Neuron (in vitro differentiated cells): ENCODE results near the gene GTF3C1.

ENCODE experiments used
- H2AFZ ChIP-seq: one replicate; pipeline ENCODE4 v1.6.1; 2013; ENCODE audit warnings: low read depth, mild to moderate bottlenecking, inconsistent platforms, low read length, moderate library complexity
- H3K27me3 ChIP-seq: one replicate; pipeline ENCODE4 v1.6.1; 2013; ENCODE audit warnings: low read length; ENCODE audit not compliant: insufficient read depth
- H3K36me3 ChIP-seq: one replicate; pipeline ENCODE4 v1.6.1; 2013; ENCODE audit warnings: low read length; ENCODE audit not compliant: insufficient read depth
- H3K4me1 ChIP-seq: one replicate; pipeline ENCODE4 v1.6.1; 2013; ENCODE audit warnings: low read length; ENCODE audit not compliant: insufficient read depth
- H3K4me3 ChIP-seq: 2 replicates; pipeline ENCODE4 v1.5.1; 2013; ENCODE audit warnings: mild to moderate bottlenecking, low read length, moderate library complexity
- H3K9me3 ChIP-seq: one replicate; pipeline ENCODE4 v1.6.1; 2013; ENCODE audit warnings: low read length

GTF3C1 gene

GRCh38 chr16:27421961-27422740 lies 127.6 kb downstream of the GTF3C1 start:
- Histone ChIP-seq H2AFZ (no peak overlapping the region), H3K4me1 (no peaks in the 10 kb centered on the region), H3K9me3 (no peaks in the 10 kb centered on the region), H3K4me3 (no peak overlapping the region), H3K36me3 (no peaks in the 10 kb centered on the region), H3K27me3 (no peaks in the 10 kb centered on the region)

- H3K9me3 ChIP-seq = no peaks in the 10 kb centered on the region
- no peaks in the 10 kb centered on the region for H3K27me3 ChIP-seq
- H2AFZ ChIP-seq = no peak overlapping the region
- H3K36me3 ChIP-seq = no peaks in the 10 kb centered on the region
- H3K4me1 ChIP-seq = no peaks in the 10 kb centered on the region
- no peak overlapping the region for H3K4me3 ChIP-seq
Measured at GRCh38 chr16:27417047-27417671, 132.6 kb downstream of the GTF3C1 start.

GRCh38 chr16:27414788-27415431 lies 134.8 kb downstream of the GTF3C1 start:
- Histone ChIP-seq H3K4me1 (no peaks in the 10 kb centered on the region), H3K4me3 (no peak overlapping the region), H2AFZ (no peak overlapping the region), H3K27me3 (no peaks in the 10 kb centered on the region), H3K36me3 (no peaks in the 10 kb centered on the region), H3K9me3 (no peaks in the 10 kb centered on the region)

GRCh38 chr16:27413956-27414355 lies 135.8 kb downstream of the GTF3C1 start:
- Histone ChIP-seq H3K9me3 (no peaks in the 10 kb centered on the region), H2AFZ (no peak overlapping the region), H3K27me3 (no peaks in the 10 kb centered on the region), H3K4me1 (no peaks in the 10 kb centered on the region), H3K36me3 (no peaks in the 10 kb centered on the region), H3K4me3 (no peak overlapping the region)

GRCh38 chr16:27410761-27411160 lies 139.0 kb downstream of the GTF3C1 start:
- Histone ChIP-seq H2AFZ (no peak overlapping the region), H3K9me3 (no peaks in the 10 kb centered on the region), H3K4me3 (no peak overlapping the region), H3K36me3 (no peaks in the 10 kb centered on the region), H3K27me3 (peaks cover 2% of the 10 kb centered on the region), H3K4me1 (peaks cover 13% of the 10 kb centered on the region)
